RPMI8226 (cell line): Measurements from ENCODE around the gene UCHL1.
"Not testable (repeated sequence)": the region's sequence is repeated elsewhere in the genome, so short reads cannot be mapped to it uniquely, and the experiment has no call there.

ENCODE experiments used
- DNase-seq: peaks from one replicate; pipeline ENCODE4 v3.0.0-alpha.2; 2015

Gene UCHL1

DNA sequence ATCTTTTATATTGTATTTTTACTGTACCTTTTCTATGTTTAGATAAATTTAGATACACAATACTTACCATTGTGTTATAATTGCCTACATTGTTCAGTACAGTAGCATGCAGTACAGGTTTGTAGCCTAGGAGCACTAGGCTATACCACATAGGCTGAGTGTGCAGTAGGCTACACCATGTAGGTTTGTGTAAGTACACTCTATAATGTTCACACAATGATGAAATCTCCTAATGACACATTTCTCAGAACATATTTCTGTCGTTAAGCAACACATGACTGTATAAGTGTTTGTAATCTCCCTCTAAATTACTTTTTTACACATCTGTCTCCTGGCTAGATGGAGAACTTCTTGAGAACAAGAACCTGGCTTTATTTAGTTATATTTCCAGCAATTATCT is 40.3 kb downstream of the UCHL1 start:
- DNase-seq = no peak

DNA sequence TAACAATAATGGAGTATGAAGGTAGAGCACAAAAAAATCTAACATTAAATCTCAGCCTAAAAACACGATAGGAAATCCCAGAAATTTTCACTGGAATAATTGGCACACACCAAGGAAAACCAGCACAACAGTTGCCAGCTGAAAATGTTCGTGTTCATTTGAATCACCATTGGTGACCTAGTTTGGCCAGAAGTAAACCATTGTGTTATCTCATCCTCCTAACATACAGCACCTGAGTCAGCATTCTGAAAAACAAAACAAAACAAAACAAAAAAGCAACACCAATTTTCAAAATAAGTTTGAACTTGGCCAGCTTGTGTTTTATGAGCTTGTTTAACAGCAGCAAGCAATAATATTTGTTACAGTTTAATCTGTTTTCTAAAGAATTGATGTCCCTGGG is 41.1 kb downstream of the UCHL1 start:
- DNase-seq = no peak

DNA sequence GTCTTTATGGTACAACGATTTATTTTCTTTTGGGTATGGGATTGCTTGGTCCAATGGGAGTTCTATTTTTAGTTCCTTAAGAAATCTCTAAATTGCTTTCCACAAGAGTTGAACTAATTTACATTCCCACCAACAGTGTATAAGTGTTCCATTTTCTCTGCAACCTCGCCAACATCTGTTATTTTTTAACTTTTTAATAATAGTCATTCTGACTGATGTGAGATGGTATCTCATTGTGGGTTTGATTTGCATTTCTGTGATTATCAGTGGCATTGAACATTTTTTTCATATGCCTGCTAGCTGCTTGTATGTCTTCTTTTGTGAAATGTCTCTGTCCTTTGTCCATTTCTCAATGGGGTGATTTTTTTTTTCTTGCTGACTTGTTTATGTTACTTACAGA is 42.8 kb downstream of the UCHL1 start:
- DNase-seq = no peak

DNA sequence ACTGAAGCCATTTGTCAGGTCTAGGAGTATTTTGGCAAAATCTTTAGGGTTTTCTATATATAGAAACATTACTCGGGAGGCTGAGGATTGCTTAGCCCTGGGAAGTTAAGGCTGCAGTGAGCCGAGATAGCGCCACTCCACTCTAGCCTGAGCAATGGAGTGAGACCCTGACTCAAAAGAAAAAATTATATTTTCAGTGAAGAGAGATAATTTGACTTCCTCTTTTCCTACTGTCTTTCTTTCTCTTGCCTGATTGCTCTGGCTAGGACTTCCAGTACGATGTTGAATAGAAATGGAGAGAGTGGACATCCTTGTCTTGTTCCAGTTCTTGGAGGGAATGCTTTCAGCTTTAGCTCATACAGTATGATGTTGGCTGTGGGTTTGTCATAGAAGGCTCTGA is 44.4 kb downstream of the UCHL1 start:
- DNase-seq = no peak

DNA sequence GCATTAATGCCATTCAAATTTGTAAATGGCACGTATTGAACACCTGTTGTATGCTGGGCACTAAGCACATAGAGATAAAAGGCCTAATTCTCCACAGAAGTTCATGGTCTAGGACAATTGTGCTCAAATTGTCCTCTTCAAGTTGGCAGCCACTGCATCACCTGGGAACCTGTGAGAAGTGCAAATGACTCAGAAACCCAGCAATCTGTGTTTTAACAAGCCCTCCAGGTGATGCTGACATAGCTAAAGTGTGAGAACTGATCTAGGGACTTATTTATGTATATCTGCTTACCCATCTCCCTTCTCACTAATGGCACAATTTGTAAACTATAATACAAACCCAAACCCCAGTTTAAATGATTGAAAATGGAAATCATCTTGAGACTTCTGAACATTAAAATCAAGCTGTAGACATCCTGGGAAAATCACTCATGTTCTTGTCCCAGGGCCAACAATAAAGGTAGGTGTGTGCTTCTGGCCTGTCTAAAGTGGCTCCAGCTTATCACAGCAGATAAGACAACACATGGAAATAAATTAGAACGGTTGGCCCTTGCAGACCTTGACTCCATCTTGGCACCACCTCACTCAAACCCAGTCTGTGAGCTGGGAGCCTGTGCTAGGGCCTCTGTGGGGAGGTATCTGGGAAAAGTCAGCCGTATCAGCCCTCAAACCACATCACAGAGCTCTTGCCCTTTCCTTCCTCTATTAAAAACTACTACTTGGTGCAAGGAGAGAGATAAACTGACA is 46.8 kb downstream of the UCHL1 start:
- no peak for DNase-seq

DNA sequence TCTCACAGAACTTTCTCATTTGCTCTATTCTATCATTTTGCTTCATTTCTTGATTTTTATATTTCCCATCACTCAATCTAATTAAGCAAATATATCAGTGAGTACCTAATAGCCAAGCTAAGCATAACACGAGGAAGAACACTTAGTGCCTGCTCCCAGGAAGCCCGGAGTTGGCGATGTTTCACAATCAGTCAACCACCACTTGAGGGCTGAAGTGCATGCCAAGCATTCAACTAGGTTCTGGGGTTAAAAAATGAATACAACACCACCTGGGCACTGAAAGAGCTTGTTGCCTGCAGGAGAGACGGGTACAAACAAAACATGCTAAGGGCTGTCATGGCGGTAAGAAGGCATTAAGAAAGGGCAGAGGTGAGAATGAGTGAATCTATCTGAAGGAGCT is 47.5 kb downstream of the UCHL1 start:
- no peak for DNase-seq

DNA sequence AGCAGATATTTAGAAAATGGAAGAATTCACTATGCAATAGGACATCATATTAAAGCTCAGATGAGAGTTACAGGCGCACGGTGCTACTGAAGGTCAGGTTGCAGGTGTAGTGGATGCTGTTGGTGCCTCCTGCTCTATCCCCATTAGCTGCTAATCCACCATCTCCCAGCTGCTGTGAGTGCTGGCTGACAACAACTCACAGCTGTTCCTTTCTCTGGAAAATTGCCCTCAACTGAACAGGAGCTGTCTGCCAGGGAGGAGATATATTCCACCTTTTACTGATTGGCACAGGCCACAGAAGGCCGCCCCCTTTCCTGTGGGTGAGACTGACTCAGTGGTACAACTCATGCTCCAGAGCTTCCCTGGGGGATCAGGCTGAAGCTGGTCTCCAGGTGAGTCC is 48.7 kb downstream of the UCHL1 start:
- DNase-seq = no peak

DNA sequence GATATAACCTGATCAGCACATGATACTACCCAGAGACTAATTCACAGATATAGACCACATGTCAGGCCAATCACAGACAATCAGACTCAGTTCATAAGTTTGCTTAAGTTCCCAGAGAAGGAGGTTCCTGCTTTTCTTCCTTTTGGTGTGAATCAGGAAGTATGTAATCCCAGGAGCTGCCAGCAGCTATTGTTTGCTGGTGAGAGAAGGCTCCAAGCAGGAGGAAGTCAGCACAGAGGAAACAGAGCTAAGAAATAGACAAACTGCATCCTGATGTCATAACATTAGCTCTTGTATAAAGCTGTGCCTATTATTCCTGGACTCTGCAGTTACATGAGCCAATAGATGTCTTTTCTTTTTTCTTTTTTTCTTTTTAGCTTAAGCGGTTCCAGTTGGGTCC is 50.9 kb downstream of the UCHL1 start:
- no peak for DNase-seq

DNA sequence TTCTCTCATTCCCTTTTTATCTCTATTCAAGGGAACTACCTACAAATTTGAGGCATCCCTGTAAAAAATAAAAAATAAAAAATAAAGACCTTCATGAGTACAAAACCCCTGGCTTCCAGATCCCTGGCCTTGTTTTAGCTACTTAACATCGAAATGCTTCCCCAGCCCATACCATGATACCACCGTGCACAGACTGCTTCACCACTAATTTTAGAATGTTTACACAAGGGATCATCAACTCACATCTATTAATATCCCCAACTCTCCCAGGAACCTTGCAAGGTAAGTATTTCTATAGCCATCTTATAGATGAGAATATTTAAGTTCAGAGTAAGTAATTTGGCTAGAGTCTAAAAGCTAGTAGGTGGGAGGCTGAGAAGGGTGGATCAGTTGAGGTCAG is 51.7 kb downstream of the UCHL1 start:
- no peak for DNase-seq

DNA sequence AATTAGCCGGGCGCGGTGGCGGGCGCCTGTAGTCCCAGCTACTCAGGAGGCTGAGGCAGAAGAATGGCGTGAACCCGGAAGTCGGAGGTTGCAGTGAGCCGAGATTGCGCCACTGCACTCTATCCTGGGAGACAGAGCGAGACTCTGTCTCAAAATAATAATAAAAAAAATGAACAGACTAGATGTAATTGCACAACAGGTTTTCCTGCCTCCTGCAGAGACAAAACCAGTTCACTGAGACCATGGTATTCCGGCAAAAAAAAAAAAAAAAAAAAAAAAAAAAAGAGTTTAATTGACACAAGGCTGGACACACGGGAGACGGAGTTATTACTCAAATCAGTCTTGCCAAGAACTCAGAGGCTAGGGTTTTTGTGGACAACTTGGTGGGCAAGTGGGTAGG is 58.7 kb downstream of the UCHL1 start:
- not testable (repeated sequence) for DNase-seq

DNA sequence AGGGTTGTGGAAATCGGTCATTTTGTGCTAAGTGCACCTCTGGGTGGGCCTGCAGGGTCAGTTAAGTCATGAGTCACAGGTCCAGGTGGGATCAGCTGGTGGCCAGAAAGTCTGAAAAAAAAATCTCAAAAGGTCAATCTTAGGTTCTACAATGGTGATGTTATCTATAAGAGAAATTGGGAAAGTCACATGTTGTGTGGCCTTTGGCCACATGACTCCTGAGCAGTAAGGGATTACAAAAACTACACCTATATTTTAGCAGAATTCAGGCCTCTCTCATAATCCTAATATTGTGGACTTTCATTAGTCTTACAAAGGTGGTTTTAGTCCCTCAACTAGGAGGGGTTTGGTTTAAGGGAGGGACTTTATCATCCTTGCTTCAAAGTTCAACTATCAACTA is 59.1 kb downstream of the UCHL1 start:
- no peak for DNase-seq
